ENCODE measurements around the gene DNAJC12. TPM values are rescaled to one million over a fixed set of nuclear protein-coding genes. Genes with fewer than 3 reads are reported as not detected.

Gene DNAJC12
- polyA plus RNA-seq, 1 of the 3 experiments (the other 2 are of a cell fraction) = 7.9 TPM

DNA sequence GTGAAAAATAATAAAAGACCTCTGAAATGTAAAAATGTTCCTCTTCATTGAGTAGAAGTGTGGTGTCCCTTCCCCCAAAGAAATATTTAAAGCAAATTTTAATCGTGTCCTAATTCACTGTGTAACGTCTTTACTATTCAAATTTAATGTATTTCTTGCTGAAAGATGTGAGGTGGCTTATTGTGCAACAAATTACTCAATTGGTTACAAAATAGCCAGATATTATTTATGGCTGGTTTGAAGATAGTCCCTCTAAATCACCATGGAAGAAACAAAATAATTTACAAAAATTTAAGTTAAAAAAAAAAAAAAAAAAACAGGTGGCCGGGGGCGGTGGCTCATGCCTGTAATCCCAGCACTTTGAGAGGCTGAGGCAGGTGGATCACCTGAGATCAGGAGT is 43.7 kb downstream of the DNAJC12 start:
- H3K79me2 ChIP-seq (ENCODE audit: insufficient read depth) = no peaks in the 10 kb centered on the region
- H3K27me3 ChIP-seq (ENCODE audit: insufficient read depth) = no peaks in the 10 kb centered on the region
- no peaks in the 10 kb centered on the region for H3K36me3 ChIP-seq (replicated peaks in 1 of 2; ENCODE audit: control insufficient read depth in 1 of 2, insufficient read depth in 2 of 2, low read length in 1 of 2)
- 88% methylated on average over 4 of the region's 4 CpGs for WGBS (ENCODE audit: low lambda C conversion rate)
- H4K20me1 ChIP-seq (ENCODE audit: insufficient read depth) = no peaks in the 10 kb centered on the region
- no peak overlapping the region for H3K4me2 ChIP-seq
- peaks cover 4% of the 10 kb centered on the region for H3F3A ChIP-seq (replicated peaks; ENCODE audit: insufficient read depth)
- H3K4me3 ChIP-seq (ENCODE audit: low read depth in 2 of 2, low read length in 1 of 2) = no peak overlapping the region
- no peak overlapping the region for H2AFZ ChIP-seq (ENCODE audit: low read depth)
- peaks cover 0 to 18% of the 10 kb centered on the region in 2 experiments; a peak in 1 of 4 replicates for H3K4me1 ChIP-seq (ENCODE audit: control insufficient read depth in 1 of 2, insufficient read depth in 2 of 2, low read depth in 1 of 2, low read length in 1 of 2)
- POLR2A ChIA-PET = no interaction called here
- no peak for DNase-seq
- H3K27ac ChIP-seq (ENCODE audit: low read depth in 2 of 2, low read length in 1 of 2) = no peak overlapping the region
- CTCF ChIA-PET = interaction anchor here (1.3 kb wide), 1 partner anchor 14 kb away, joined by 8 read pairs; no protein-coding TSS in a partner anchor
- H3K9ac ChIP-seq = no peak overlapping the region
- no peaks in the 10 kb centered on the region for H3K9me3 ChIP-seq
- no peak for TF ChIP-seq TCF12 (IDR thresholded peaks at IDR 0.05)
- no peak for TF ChIP-seq FOSL2 (IDR thresholded peaks at IDR 0.05; ENCODE audit: borderline replicate concordance, low read depth)
- no peak for TF ChIP-seq YY1 (IDR thresholded peaks at IDR 0.05; ENCODE audit: low read depth)
- no peak for TF ChIP-seq RAD21 (IDR thresholded peaks at IDR 0.05; ENCODE audit: low read length)
- TF ChIP-seq, protein P1, sequence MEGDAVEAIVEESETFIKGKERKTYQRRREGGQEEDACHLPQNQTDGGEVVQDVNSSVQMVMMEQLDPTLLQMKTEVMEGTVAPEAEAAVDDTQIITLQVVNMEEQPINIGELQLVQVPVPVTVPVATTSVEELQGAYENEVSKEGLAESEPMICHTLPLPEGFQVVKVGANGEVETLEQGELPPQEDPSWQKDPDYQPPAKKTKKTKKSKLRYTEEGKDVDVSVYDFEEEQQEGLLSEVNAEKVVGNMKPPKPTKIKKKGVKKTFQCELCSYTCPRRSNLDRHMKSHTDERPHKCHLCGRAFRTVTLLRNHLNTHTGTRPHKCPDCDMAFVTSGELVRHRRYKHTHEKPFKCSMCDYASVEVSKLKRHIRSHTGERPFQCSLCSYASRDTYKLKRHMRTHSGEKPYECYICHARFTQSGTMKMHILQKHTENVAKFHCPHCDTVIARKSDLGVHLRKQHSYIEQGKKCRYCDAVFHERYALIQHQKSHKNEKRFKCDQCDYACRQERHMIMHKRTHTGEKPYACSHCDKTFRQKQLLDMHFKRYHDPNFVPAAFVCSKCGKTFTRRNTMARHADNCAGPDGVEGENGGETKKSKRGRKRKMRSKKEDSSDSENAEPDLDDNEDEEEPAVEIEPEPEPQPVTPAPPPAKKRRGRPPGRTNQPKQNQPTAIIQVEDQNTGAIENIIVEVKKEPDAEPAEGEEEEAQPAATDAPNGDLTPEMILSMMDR (IDR thresholded peaks at IDR 0.05) = no peak
- TF ChIP-seq EZH2phosphoT487 (IDR thresholded peaks at IDR 0.05; ENCODE audit: borderline replicate concordance, low read depth) = no peak
- no peak for TF ChIP-seq RXRA (IDR thresholded peaks at IDR 0.05; ENCODE audit: borderline replicate concordance, low read depth)
- TF ChIP-seq SMC3 (IDR thresholded peaks at IDR 0.05; ENCODE audit: low read depth, low read length) = no peak
- no peak for TF ChIP-seq PBX3 (IDR thresholded peaks at IDR 0.05)
- TF ChIP-seq POLR2AphosphoS5 (IDR thresholded peaks at IDR 0.05; ENCODE audit: low read depth, low read length) = no peak
- TF ChIP-seq GABPA (IDR thresholded peaks at IDR 0.05; ENCODE audit: low read depth) = no peak
- no peak for TF ChIP-seq JUND (IDR thresholded peaks at IDR 0.05)
- TF ChIP-seq MXI1 (IDR thresholded peaks at IDR 0.05; ENCODE audit: low read depth, low read length) = no peak
- no peak for TF ChIP-seq NFIC (IDR thresholded peaks at IDR 0.05; ENCODE audit: borderline replicate concordance)
- TF ChIP-seq, protein P2, sequence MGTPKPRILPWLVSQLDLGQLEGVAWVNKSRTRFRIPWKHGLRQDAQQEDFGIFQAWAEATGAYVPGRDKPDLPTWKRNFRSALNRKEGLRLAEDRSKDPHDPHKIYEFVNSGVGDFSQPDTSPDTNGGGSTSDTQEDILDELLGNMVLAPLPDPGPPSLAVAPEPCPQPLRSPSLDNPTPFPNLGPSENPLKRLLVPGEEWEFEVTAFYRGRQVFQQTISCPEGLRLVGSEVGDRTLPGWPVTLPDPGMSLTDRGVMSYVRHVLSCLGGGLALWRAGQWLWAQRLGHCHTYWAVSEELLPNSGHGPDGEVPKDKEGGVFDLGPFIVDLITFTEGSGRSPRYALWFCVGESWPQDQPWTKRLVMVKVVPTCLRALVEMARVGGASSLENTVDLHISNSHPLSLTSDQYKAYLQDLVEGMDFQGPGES (IDR thresholded peaks at IDR 0.05; ENCODE audit: low read depth, low read length) = no peak
- no peak for TF ChIP-seq MAX (IDR thresholded peaks at IDR 0.05; ENCODE audit: low read depth)
- TF ChIP-seq ELF1 (IDR thresholded peaks at IDR 0.05) = no peak
- no peak for TF ChIP-seq GATA2 (CRISPR knock-in tag; IDR thresholded peaks at IDR 0.05)
- TF ChIP-seq FOXJ3 (CRISPR knock-in tag; IDR thresholded peaks at IDR 0.05) = no peak
- no peak for TF ChIP-seq TEAD4 (IDR thresholded peaks at IDR 0.05; ENCODE audit: borderline replicate concordance, insufficient read depth)
- H3K9me2 ChIP-seq = no peaks in the 10 kb centered on the region
